HL-60 (cell line): ENCODE results near the gene NDUFB2.

Experiments used
- CTCF ChIP-seq: IDR thresholded peaks from one replicate; pipeline ENCODE4 v1.5.1; 2011; ENCODE audit warnings: low read length, control low read depth, inconsistent platforms; ENCODE audit not compliant: insufficient read depth
- POLR2AphosphoS5 ChIP-seq: IDR thresholded peaks from 2 replicates; pipeline ENCODE4 v1.6.1; 2012; ENCODE audit warnings: low read depth
- REST ChIP-seq: IDR thresholded peaks from 2 replicates; pipeline ENCODE4 v1.6.1; 2012; ENCODE audit warnings: low read depth; ENCODE audit not compliant: insufficient replicate concordance
- SPI1 ChIP-seq: IDR thresholded peaks from 2 replicates; pipeline ENCODE4 v1.6.1; 2012; ENCODE audit warnings: low read depth, mild to moderate bottlenecking, borderline replicate concordance

- TF ChIP-seq CTCF (no peak), REST (no peak), SPI1 (no peak), POLR2AphosphoS5 (no peak)
Observed at GRCh38 chr7:140688341-140688740, 8.2 kb upstream of the NDUFB2 start.
